WTC11 (cell line): Measurements from ENCODE around the gene TNFSF9.

ENCODE experiments used
- ATF1 ChIP-seq: sonication (generic); formaldehyde crosslinking; IDR thresholded peaks from 2 replicates; pipeline ENCODE4 v1.8.1; 2023; ENCODE audit warnings: mild to moderate bottlenecking, moderate library complexity, missing genetic modification reagents
- CREM ChIP-seq: sonication (generic); formaldehyde crosslinking; IDR thresholded peaks from 2 replicates; pipeline ENCODE4 v1.8.1; 2022; ENCODE audit warnings: mild to moderate bottlenecking, missing genetic modification reagents, moderate library complexity
- GABPB1 ChIP-seq: sonication (generic); formaldehyde crosslinking; IDR thresholded peaks from 2 replicates; pipeline ENCODE4 v1.8.1; 2023; ENCODE audit warnings: mild to moderate bottlenecking, missing genetic modification reagents
- NFYB ChIP-seq: sonication (generic); formaldehyde crosslinking; conservative IDR thresholded peaks from 2 replicates; pipeline ENCODE4 v1.8.0; 2022; ENCODE audit warnings: low read depth, missing genetic modification reagents
- PREB ChIP-seq: sonication (generic); formaldehyde crosslinking; IDR thresholded peaks from 2 replicates; pipeline ENCODE4 v1.8.1; 2022; ENCODE audit warnings: mild to moderate bottlenecking, missing genetic modification reagents, moderate library complexity, borderline replicate concordance
- ZNF263 ChIP-seq: sonication (generic); formaldehyde crosslinking; IDR thresholded peaks from 2 replicates; pipeline ENCODE4 v1.8.1; 2022; ENCODE audit warnings: low read depth, mild to moderate bottlenecking, moderate library complexity, missing genetic modification reagents
- ZNF671 ChIP-seq: fragments of 250-450 bp; sonication (Bioruptor Pico); IDR thresholded peaks from 2 replicates; pipeline ENCODE4 v1.8.0; 2021; ENCODE audit warnings: mild to moderate bottlenecking
- TF ChIP-seq, protein P1 (sequence below): fragments of 200-600 bp; IDR thresholded peaks from 2 replicates; pipeline ENCODE4 v1.8.0; 2022; ENCODE audit warnings: antibody characterized with exemption
- TF ChIP-seq, protein P2 (sequence below): fragments of 250-450 bp; sonication (Bioruptor Pico); IDR thresholded peaks from 2 replicates; pipeline ENCODE4 v2.1.2; 2022; ENCODE audit warnings: mild to moderate bottlenecking, moderate library complexity

GRCh38 chr19:6499052-6499790, 31.6 kb upstream of the TNFSF9 start:
- TF ChIP-seq NFYB (CRISPR knock-in tag) (no peak), ZNF671 (CRISPR knock-in tag) (no peak), CREM (CRISPR knock-in tag) (no peak), GABPB1 (no peak), ZNF263 (CRISPR knock-in tag) (no peak), PREB (CRISPR knock-in tag) (no peak), ATF1 (CRISPR knock-in tag) (no peak)
- TF ChIP-seq, protein P1, sequence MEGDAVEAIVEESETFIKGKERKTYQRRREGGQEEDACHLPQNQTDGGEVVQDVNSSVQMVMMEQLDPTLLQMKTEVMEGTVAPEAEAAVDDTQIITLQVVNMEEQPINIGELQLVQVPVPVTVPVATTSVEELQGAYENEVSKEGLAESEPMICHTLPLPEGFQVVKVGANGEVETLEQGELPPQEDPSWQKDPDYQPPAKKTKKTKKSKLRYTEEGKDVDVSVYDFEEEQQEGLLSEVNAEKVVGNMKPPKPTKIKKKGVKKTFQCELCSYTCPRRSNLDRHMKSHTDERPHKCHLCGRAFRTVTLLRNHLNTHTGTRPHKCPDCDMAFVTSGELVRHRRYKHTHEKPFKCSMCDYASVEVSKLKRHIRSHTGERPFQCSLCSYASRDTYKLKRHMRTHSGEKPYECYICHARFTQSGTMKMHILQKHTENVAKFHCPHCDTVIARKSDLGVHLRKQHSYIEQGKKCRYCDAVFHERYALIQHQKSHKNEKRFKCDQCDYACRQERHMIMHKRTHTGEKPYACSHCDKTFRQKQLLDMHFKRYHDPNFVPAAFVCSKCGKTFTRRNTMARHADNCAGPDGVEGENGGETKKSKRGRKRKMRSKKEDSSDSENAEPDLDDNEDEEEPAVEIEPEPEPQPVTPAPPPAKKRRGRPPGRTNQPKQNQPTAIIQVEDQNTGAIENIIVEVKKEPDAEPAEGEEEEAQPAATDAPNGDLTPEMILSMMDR, result no peak
- TF ChIP-seq, protein P2, sequence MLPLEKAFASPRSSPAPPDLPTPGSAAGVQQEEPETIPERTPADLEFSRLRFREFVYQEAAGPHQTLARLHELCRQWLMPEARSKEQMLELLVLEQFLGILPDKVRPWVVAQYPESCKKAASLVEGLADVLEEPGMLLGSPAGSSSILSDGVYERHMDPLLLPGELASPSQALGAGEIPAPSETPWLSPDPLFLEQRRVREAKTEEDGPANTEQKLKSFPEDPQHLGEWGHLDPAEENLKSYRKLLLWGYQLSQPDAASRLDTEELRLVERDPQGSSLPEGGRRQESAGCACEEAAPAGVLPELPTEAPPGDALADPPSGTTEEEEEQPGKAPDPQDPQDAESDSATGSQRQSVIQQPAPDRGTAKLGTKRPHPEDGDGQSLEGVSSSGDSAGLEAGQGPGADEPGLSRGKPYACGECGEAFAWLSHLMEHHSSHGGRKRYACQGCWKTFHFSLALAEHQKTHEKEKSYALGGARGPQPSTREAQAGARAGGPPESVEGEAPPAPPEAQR (CRISPR knock-in tag), result no peak
